ENCODE results near the gene RSF1. TPM values are rescaled to one million over a fixed set of nuclear protein-coding genes. Genes with fewer than 3 reads are reported as not detected.

Gene RSF1
- total RNA-seq, 1 donor from 2014 or later = 97.6 TPM

DNA sequence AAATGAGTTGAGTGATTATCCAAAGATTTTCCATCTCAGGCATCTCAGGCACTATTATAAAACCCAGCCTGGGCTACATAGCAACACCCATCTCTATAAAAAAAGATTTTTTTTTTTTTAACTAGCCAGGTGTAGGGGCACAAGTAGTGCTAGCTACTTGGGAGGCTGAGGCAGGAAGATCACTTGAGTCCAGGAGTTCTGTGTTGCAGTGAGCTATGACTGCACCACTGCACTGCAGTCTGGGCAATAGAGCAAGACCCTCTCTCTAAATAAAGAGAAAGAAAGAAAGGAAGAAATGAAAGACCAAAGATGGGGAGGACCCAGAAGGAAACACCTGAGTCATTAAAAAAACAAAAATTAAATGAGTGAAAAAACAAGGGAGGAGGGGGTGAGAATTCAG is 14.1 kb downstream of the RSF1 start:
- no peak overlapping the region for H3K4me3 Mint-ChIP-seq (ENCODE audit: unreplicated experiment)
- H3K4me1 Mint-ChIP-seq (ENCODE audit: low read depth, unreplicated experiment) = peaks cover 7% of the 10 kb centered on the region
- no peaks in the 10 kb centered on the region for H3K9me3 Mint-ChIP-seq (ENCODE audit: unreplicated experiment)
- TF ChIP-seq, protein P1, sequence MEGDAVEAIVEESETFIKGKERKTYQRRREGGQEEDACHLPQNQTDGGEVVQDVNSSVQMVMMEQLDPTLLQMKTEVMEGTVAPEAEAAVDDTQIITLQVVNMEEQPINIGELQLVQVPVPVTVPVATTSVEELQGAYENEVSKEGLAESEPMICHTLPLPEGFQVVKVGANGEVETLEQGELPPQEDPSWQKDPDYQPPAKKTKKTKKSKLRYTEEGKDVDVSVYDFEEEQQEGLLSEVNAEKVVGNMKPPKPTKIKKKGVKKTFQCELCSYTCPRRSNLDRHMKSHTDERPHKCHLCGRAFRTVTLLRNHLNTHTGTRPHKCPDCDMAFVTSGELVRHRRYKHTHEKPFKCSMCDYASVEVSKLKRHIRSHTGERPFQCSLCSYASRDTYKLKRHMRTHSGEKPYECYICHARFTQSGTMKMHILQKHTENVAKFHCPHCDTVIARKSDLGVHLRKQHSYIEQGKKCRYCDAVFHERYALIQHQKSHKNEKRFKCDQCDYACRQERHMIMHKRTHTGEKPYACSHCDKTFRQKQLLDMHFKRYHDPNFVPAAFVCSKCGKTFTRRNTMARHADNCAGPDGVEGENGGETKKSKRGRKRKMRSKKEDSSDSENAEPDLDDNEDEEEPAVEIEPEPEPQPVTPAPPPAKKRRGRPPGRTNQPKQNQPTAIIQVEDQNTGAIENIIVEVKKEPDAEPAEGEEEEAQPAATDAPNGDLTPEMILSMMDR (IDR thresholded peaks at IDR 0.05; ENCODE audit: partially characterized antibody, unreplicated experiment) = no peak
- DNase-seq = no peak
- no peaks in the 10 kb centered on the region for H3K27me3 Mint-ChIP-seq (ENCODE audit: unreplicated experiment)
- no peaks in the 10 kb centered on the region for H3K36me3 Mint-ChIP-seq (ENCODE audit: unreplicated experiment)
- H3K27ac Mint-ChIP-seq (ENCODE audit: unreplicated experiment) = no peak overlapping the region

DNA sequence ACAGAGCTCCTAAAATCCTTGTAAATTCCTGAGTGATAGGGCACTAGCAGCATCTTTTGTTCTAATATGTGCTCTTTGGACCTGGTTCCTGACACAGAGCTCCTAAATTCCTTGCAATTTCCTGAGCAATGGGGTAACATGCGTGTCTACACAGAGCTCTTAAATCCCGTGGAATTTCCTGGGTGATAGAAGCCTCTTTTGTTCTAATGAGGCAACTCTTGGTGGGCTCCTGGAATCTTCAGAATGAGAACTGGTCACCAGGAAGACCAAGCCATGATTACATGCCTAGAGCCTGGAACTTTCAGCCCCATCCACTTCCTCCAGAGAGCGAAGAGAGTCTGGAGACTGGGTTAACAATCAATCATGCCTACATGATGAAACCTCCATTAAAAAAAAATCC is 19.0 kb downstream of the RSF1 start:
- Mint-ChIP-seq H3K27me3 (ENCODE audit: unreplicated experiment) (no peaks in the 10 kb centered on the region), H3K4me1 (ENCODE audit: low read depth, unreplicated experiment) (peaks cover 1% of the 10 kb centered on the region), H3K27ac (ENCODE audit: unreplicated experiment) (no peak overlapping the region), H3K4me3 (ENCODE audit: unreplicated experiment) (no peak overlapping the region), H3K36me3 (ENCODE audit: unreplicated experiment) (no peaks in the 10 kb centered on the region), H3K9me3 (ENCODE audit: unreplicated experiment) (no peaks in the 10 kb centered on the region)
- TF ChIP-seq, protein P1 (IDR thresholded peaks at IDR 0.05; ENCODE audit: partially characterized antibody, unreplicated experiment) = no peak
- no peak for DNase-seq

DNA sequence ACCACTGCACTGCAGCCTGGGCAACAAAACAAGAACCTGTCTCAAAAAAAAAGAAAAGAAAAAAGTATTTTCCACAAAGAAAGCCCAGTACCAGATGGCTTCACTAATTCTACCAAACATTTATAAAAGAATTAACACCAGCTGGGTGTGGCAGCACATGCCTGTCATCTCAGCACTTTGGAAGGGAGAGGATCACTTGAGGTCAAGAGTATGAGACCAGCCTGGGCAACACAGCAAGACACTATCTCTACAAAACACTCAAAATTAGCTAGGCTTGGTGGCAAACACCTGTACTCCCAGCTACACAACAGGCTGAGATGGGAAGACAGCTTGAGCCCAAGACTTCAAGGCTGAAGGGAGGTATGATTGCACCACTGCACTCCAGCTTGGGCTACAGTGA is 20.1 kb downstream of the RSF1 start:
- Mint-ChIP-seq H3K27me3 (ENCODE audit: unreplicated experiment) (no peaks in the 10 kb centered on the region), H3K36me3 (ENCODE audit: unreplicated experiment) (no peaks in the 10 kb centered on the region), H3K27ac (ENCODE audit: unreplicated experiment) (no peak overlapping the region), H3K4me1 (ENCODE audit: low read depth, unreplicated experiment) (peaks cover 1% of the 10 kb centered on the region), H3K9me3 (ENCODE audit: unreplicated experiment) (no peaks in the 10 kb centered on the region), H3K4me3 (ENCODE audit: unreplicated experiment) (no peak overlapping the region)
- TF ChIP-seq, protein P1 (IDR thresholded peaks at IDR 0.05; ENCODE audit: partially characterized antibody, unreplicated experiment) = no peak
- no peak for DNase-seq

DNA sequence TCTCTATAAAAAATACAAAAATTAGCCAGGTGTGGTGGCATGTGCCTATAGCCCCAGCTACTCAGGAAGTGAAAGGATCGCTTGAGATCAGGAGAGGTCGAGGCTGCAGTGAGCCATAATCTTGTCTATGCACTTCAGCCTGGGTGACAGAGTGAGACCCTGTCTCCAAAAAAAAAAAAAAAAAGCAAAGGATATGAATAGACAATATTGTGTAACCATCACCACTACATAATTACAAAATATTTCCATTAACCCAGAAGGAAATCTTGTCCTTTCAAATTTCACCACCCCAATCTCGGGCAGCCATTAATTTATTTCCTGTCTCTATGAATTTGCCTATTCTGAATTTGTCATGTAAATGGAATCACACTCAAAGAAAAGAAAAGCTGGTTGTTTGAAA is 21.2 kb downstream of the RSF1 start:
- Mint-ChIP-seq H3K4me1 (ENCODE audit: low read depth, unreplicated experiment) (peaks cover 3% of the 10 kb centered on the region), H3K9me3 (ENCODE audit: unreplicated experiment) (no peaks in the 10 kb centered on the region)

DNA sequence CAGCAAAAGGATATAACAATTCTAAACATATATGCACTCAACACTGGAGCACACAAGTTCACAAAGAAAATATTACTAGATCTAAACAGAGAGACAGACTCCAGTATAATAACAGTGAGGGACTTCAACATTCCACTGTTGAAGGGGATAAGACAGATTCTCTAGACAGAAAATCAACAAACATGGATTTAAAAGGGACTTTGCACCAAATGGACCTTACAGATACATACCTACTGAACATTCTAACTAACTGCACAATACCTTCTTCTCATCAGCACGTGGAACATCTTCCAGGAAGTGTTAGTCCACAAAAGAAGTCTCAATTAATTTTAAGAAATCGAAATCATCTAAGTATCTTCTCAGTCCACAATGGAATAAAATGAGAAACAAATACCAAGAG is 26.6 kb downstream of the RSF1 start:
- H3K9me3 Mint-ChIP-seq (ENCODE audit: unreplicated experiment) = peaks cover 8% of the 10 kb centered on the region
- peaks cover 4% of the 10 kb centered on the region for H3K27me3 Mint-ChIP-seq (ENCODE audit: unreplicated experiment)
- H3K4me3 Mint-ChIP-seq (ENCODE audit: unreplicated experiment) = no peak overlapping the region
- peak overlapping the region; percentile 46 for H3K27ac Mint-ChIP-seq (ENCODE audit: unreplicated experiment)
- peaks cover 4% of the 10 kb centered on the region for H3K4me1 Mint-ChIP-seq (ENCODE audit: low read depth, unreplicated experiment)
- TF ChIP-seq, protein P1 (IDR thresholded peaks at IDR 0.05; ENCODE audit: partially characterized antibody, unreplicated experiment) = no peak
- no peak for DNase-seq
- peaks cover 38% of the 10 kb centered on the region for H3K36me3 Mint-ChIP-seq (ENCODE audit: unreplicated experiment)

More for the DNA sequence above, 21.2 kb downstream of the RSF1 start:
- TF ChIP-seq, protein P1 (IDR thresholded peaks at IDR 0.05; ENCODE audit: partially characterized antibody, unreplicated experiment) = no peak
- DNase-seq = no peak
- no peaks in the 10 kb centered on the region for H3K36me3 Mint-ChIP-seq (ENCODE audit: unreplicated experiment)
- no peak overlapping the region for H3K4me3 Mint-ChIP-seq (ENCODE audit: unreplicated experiment)
- H3K27me3 Mint-ChIP-seq (ENCODE audit: unreplicated experiment) = no peaks in the 10 kb centered on the region
- H3K27ac Mint-ChIP-seq (ENCODE audit: unreplicated experiment) = no peak overlapping the region

All from glutamatergic neuron (in vitro differentiated cells).